MM.1S (cell line): Measurements from ENCODE around the gene CD244.
"Not testable (repeated sequence)": the region's sequence is repeated elsewhere in the genome, so short reads cannot be mapped to it uniquely, and the experiment has no call there.

Source experiments
- CTCF ChIP-seq: fragments of 300-600 bp; sonication (generic); IDR thresholded peaks from 2 replicates; pipeline ENCODE4 v1.5.1; 2016; ENCODE audit warnings: antibody characterized with exemption, low read length, mixed read lengths
- EZH2 ChIP-seq: fragments of 300-600 bp; sonication (generic); optimal IDR thresholded peaks from 2 replicates; pipeline ENCODE3; 2017; ENCODE audit warnings: low read depth, mild to moderate bottlenecking, antibody characterized with exemption, low read length, mixed read lengths
- EZH2phosphoT487 ChIP-seq: fragments of 300-600 bp; sonication (generic); IDR thresholded peaks from 2 replicates; pipeline ENCODE4 v1.6.1; 2018; ENCODE audit warnings: antibody characterized with exemption, low read length

GRCh38 chr1:160875591-160875990, 12.9 kb upstream of the CD244 start:
- not testable (repeated sequence) for TF ChIP-seq CTCF, EZH2phosphoT487, EZH2
